Activated CD4-positive, CD25-positive, alpha-beta regulatory T cell (primary cell): ENCODE results near the gene THAP5.

Experiments
- DNase-seq, 4 experiments: peaks; one replicate each; lab custom pipeline; 2025; lab: John Stamatoyannopoulos, UW

Gene THAP5

DNA sequence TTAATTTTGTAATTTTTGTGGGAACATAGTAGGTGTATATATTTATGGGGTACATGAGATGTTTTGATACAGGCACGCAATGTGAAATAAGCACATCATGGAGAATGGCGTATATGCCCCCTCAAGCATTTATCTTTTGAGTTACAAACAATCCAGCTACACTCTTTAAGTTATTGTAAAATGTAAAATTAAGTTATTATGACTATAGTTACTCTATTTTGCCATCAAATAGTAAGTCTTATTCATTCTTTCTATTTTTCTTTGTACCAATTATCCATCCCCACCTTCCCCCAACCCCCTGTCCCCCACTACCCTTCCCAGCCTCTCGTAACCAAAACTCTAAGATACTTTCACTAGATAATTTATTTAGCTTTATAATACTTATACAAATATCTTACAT lies 35.8 kb downstream of the THAP5 start:
- DNase-seq: no peak

DNA sequence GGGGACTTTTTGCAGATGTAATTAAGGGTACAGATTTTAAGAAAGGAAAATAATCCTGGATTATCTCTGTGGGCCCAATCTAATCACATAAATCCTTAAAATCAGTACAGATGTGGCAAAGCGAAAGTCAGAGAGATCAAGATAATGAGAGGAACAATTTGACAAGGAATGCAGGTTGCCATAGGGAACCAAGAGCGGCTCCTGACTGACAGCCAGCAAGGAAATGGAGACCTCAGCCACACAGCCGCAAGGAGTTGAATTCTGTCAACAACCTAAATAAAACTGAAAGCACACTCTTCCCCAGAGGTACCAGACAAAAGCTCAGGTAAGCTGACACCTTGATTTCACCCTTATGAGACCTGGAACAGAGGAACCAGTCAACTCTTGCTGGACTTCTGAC lies 40.2 kb downstream of the THAP5 start:
- no peak for DNase-seq

DNA sequence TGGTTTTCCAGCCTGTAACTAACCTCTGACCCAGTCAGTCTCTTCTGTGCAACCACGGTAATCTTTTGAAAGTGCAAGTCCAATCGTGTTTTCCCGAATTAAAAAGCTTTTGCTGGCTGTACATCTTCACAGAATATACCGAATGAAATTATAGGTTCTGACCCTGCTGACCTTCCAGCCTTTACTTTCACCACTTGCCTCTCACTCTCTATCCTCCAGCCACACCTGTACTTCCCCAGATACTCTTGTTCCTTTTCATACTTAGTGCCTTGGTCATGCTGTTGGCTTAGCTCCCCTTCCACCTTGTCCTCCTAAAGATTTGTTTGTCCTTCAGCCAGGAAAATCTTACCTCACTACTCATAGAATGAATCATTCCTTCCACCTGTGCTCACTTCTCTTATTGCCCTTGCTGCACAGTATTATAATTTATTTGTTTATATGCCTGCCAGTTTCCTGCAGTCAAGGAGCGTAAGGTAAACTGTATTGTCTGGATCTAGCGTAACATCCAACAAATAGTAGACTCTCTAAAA lies 41.3 kb downstream of the THAP5 start:
- no peak for DNase-seq

DNA sequence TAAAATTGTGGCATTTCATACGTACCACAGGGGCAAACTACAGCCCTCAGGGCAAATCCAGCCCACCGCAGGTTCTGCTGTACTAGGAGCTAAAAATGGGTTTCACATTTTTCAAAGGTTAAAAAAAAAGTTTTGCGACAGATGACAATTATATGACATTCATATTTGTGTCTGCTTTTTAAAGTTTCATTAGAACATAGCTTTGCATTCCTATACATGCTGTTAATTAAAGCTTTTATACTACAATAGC lies 42.8 kb downstream of the THAP5 start:
- no peak for DNase-seq

DNA sequence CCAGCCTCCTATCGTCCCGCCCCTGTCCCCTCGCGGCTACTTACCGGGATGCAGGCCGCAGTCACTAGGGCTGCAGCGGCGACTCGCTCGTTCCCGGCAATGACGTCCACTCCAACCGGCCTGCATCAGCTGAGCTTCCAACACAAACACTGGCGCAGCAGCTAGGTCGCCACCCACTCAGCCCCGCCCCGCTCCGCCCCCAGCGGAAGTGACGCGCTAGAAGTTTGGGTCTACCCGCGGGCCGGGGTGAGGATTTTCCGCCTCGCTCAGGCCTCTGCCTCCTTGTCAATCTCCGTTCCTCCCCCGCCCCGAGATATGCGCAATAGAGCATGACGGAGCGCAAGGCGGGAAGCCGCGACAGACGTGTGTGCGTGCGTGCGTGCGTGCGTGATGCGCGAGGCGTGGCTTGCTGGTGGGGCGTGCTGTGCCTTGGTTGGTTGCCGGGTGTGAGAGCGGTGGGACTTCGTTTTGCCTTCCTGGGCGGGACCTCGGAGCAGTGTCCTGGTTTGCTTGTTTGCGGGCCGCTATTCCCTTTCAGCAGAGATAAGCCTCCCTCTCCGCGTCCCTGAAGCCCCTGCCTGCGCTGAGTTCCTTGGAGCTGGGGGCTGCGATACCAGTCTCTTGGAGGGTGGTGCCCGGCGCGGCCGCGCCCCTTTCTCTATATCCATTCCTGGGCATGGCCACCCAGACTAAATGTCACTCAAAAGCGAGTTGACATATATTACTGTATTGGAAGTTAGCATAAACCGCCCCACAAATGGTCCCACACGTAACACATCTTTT lies 43.3 kb downstream of the THAP5 start, which contains the start of gene PNPLA8:
Gene PNPLA8 (minus strand): TSS at position 151 of the 783 bp plus-strand sequence. CDS start 10,644 bp downstream, outside the sequence.
- DNase-seq: peak; percentile 99 to 100 (median 100)

DNA sequence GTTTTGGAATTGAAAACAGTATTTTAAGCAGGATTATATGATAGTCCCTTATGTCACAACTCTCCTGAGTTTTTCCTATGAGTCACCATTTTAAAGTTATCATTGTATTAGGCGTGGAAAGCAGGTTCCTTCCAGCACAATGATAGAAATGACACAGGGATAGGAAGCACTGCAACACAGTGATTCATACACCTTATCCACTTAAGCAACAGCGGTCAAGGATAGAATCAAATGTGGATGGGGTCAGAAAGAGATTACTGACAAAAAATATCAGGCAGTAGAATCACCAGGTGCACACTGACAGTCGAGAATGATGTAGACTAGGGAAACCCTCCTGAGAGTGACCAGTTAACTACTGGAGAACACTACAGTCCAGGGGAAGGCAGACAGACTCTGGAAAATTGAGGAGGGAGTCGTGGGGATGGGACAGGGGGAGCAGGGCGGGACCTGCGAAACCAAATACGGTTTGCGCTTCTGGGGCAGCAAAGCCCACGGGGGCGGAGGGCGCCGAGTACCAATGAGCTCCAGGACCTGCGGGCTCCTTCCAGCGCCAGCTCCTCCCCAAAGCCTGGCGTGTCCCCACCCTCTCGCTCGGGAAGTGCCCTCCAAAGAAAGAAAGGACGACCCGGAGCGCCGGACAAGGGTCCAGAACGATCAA lies 44.0 kb downstream of the THAP5 start:
- DNase-seq: no peak

DNA sequence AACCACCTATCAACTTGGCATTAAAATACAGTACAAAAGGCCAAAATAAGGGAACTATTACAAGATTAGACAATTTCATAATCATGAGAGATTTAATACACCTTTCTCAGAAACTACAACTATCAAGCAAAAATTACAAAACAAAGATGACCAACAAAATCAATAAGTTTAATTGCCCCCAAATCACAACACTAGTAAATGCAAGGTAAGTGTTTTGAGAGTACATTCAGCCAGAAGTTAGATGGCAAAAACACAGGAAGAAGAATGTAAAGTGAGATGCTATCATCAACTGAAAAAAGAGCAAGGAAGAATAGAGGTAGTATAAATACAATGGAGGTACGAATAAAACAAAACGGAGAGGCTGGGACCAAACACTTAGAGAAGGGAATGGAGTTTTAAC lies 46.7 kb downstream of the THAP5 start:
- DNase-seq: no peak

DNA sequence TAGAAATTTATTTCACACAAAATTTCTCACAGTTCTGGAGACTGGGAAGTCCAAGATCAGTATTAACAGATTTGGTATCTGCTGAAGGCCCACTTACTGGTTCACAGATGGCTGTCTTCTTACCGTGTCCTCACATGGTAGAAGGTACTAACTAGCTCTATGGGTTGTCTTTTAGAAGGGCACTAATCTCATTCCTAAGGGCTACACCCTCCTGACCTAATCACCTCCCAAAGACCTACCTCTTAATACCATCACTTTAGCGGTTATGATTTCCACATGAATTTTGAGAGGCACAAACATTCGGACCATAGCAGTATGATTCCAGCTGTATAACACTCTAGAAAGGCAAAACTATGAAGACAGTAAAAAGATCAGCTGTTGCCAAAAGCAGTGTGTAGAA lies 51.6 kb downstream of the THAP5 start:
- no peak for DNase-seq

DNA sequence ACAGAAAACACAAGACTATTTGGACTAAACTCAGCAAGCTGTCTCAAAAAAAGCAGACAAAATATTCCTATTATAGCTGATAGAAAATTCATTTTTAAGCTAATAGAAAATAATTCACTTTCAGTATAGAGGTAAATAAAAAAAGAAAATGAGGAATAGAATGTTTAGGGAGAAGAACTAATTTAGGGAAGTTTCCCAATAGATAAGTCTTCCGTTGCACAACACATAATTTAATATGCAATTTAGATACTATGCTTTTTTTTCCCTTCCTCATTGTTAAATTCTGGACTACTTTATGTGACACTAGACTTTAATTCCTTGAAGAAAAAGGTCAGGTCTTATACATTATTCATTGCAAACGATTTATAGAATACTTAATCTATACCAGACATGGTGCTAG lies 53.9 kb downstream of the THAP5 start:
- DNase-seq: no peak

DNA sequence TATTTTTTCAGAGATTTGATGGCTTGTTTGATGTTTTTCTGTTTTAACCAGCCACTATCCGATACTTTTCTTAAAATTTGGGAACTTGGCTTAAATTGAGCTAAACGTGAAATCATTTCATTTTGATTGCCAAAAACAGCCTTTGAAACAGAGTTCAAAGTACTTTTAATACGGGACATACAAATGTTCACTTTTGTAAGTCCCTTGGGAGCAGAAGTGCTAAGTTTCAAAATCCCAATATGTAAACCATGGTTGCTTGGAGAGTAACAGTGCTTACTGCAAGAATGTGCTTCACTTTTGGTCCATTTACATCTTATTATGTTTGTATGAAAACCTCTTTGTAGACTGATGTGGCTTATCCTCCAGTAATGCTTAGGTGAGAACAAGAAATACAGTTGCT lies 54.5 kb downstream of the THAP5 start:
- no peak for DNase-seq
